Measurements from ENCODE around the gene SIT1.
"Not testable (repeated sequence)": the region's sequence is repeated elsewhere in the genome, so short reads cannot be mapped to it uniquely, and the experiment has no call there.

GRCh38 chr9:35637427-35637955 is 13.2 kb downstream of the SIT1 start:
- not testable (repeated sequence) for TF ChIP-seq PPARA (CRISPR knock-in tag; IDR thresholded peaks at IDR 0.05; ENCODE audit: borderline replicate concordance); CREB5 (CRISPR knock-in tag; IDR thresholded peaks at IDR 0.05; ENCODE audit: low read depth); CSRNP3 (CRISPR knock-in tag; IDR thresholded peaks at IDR 0.05); PATZ1 (CRISPR knock-in tag; IDR thresholded peaks at IDR 0.05; ENCODE audit: borderline replicate concordance)
